Activated T-helper 17 cell treated with anti-CD3 and anti-CD28 coated beads, Interleukin-2, amount 50 U/mL, for 72 hours (primary cell): Measurements from ENCODE around the gene POP5. TPM values are rescaled to one million over a fixed set of nuclear protein-coding genes. Genes with fewer than 3 reads are reported as not detected.

ENCODE experiments used
- ATAC-seq: fragments of 150-1000 bp; cut with Tn5 transposase; replicated peaks from 2 replicates; pipeline ENCODE4 v1.10.0; 2021; ENCODE audit warnings: mild to moderate bottlenecking, moderate library complexity
- H3K27ac Mint-ChIP-seq: one replicate; pipeline ENCODE4 v1.8.0; 2022; ENCODE audit warnings: mixed read lengths
- H3K27me3 Mint-ChIP-seq: one replicate; pipeline ENCODE4 v1.8.0; 2022; ENCODE audit warnings: mixed read lengths
- H3K36me3 Mint-ChIP-seq: one replicate; pipeline ENCODE4 v1.8.0; 2022; ENCODE audit warnings: low read depth, mild to moderate bottlenecking, mixed read lengths
- H3K4me1 Mint-ChIP-seq: one replicate; pipeline ENCODE4 v1.8.0; 2022; ENCODE audit warnings: mixed read lengths
- H3K4me3 Mint-ChIP-seq: one replicate; pipeline ENCODE4 v1.8.0; 2022; ENCODE audit warnings: mild to moderate bottlenecking, mixed read lengths
- H3K9me3 Mint-ChIP-seq: one replicate; pipeline ENCODE4 v1.8.0; 2022; ENCODE audit warnings: mixed read lengths
- total RNA-seq, 2 donors: library from RNA; stranded (reverse); gene quantifications; one replicate each; pipeline ENCODE4 v1.2.3, GENCODE V29; 2022

The POP5 gene
- total RNA-seq, 2 donors from 2014 or later, result 29.9 to 41.5 TPM

- Mint-ChIP-seq H3K36me3 (no peaks in the 10 kb centered on the region), H3K4me3 (no peak overlapping the region), H3K27me3 (peaks cover 14% of the 10 kb centered on the region), H3K4me1 (no peaks in the 10 kb centered on the region), H3K27ac (no peak overlapping the region), H3K9me3 (no peaks in the 10 kb centered on the region)
- no peak for ATAC-seq
These were observed 17.7 kb upstream of the POP5 start for GRCh38 chr12:120598674-120599463.

GRCh38 chr12:120597861-120598260, 16.7 kb upstream of the POP5 start:
- Mint-ChIP-seq H3K4me1 (no peaks in the 10 kb centered on the region), H3K4me3 (no peak overlapping the region), H3K36me3 (no peaks in the 10 kb centered on the region), H3K27ac (no peak overlapping the region), H3K9me3 (no peaks in the 10 kb centered on the region), H3K27me3 (peaks cover 14% of the 10 kb centered on the region)
- ATAC-seq, result no peak

GRCh38 chr12:120596901-120597300, 15.7 kb upstream of the POP5 start:
- H3K36me3 Mint-ChIP-seq, result no peaks in the 10 kb centered on the region

GRCh38 chr12:120592121-120593049, 11.2 kb upstream of the POP5 start:
- peak overlapping the region; percentile 22 for H3K27ac Mint-ChIP-seq
- no peak overlapping the region for H3K4me3 Mint-ChIP-seq
- no peaks in the 10 kb centered on the region for H3K4me1 Mint-ChIP-seq
- no peaks in the 10 kb centered on the region for H3K27me3 Mint-ChIP-seq
- ATAC-seq, result no peak
- no peaks in the 10 kb centered on the region for H3K9me3 Mint-ChIP-seq
- no peaks in the 10 kb centered on the region for H3K36me3 Mint-ChIP-seq

More at GRCh38 chr12:120596901-120597300, 15.7 kb upstream of the POP5 start:
- H3K4me3 Mint-ChIP-seq, result no peak overlapping the region
- H3K4me1 Mint-ChIP-seq, result no peaks in the 10 kb centered on the region
- ATAC-seq, result no peak
- H3K27ac Mint-ChIP-seq, result no peak overlapping the region
- no peaks in the 10 kb centered on the region for H3K9me3 Mint-ChIP-seq
- peaks cover 9% of the 10 kb centered on the region for H3K27me3 Mint-ChIP-seq

- H3K4me3 Mint-ChIP-seq, result no peak overlapping the region
- H3K4me1 Mint-ChIP-seq, result no peaks in the 10 kb centered on the region
- ATAC-seq, result no peak
- no peak overlapping the region for H3K27ac Mint-ChIP-seq
- H3K36me3 Mint-ChIP-seq, result no peaks in the 10 kb centered on the region
- no peaks in the 10 kb centered on the region for H3K9me3 Mint-ChIP-seq
- no peaks in the 10 kb centered on the region for H3K27me3 Mint-ChIP-seq
These were observed 9.7 kb upstream of the POP5 start for GRCh38 chr12:120590741-120591407.

GRCh38 chr12:120588948-120589930, 8.0 kb upstream of the POP5 start:
- no peak overlapping the region for H3K4me3 Mint-ChIP-seq

GRCh38 chr12:120588371-120588770, 7.2 kb upstream of the POP5 start:
- no peak for ATAC-seq

More at GRCh38 chr12:120588948-120589930, 8.0 kb upstream of the POP5 start:
- no peak for ATAC-seq
- H3K4me1 Mint-ChIP-seq, result no peaks in the 10 kb centered on the region
- H3K27ac Mint-ChIP-seq, result no peak overlapping the region
- no peaks in the 10 kb centered on the region for H3K36me3 Mint-ChIP-seq
- no peaks in the 10 kb centered on the region for H3K27me3 Mint-ChIP-seq
- H3K9me3 Mint-ChIP-seq, result no peaks in the 10 kb centered on the region

GRCh38 chr12:120586860-120587259, 5.7 kb upstream of the POP5 start:
- peaks cover 7% of the 10 kb centered on the region for H3K4me1 Mint-ChIP-seq
- ATAC-seq, result no peak
- H3K9me3 Mint-ChIP-seq, result no peaks in the 10 kb centered on the region
- H3K27me3 Mint-ChIP-seq, result no peaks in the 10 kb centered on the region
- no peak overlapping the region for H3K4me3 Mint-ChIP-seq
- H3K27ac Mint-ChIP-seq, result no peak overlapping the region
- H3K36me3 Mint-ChIP-seq, result no peaks in the 10 kb centered on the region

More at GRCh38 chr12:120588371-120588770, 7.2 kb upstream of the POP5 start:
- no peak overlapping the region for H3K4me3 Mint-ChIP-seq
- H3K27me3 Mint-ChIP-seq, result no peaks in the 10 kb centered on the region
- H3K9me3 Mint-ChIP-seq, result no peaks in the 10 kb centered on the region
- H3K27ac Mint-ChIP-seq, result no peak overlapping the region
- H3K36me3 Mint-ChIP-seq, result no peaks in the 10 kb centered on the region
- peaks cover 4% of the 10 kb centered on the region for H3K4me1 Mint-ChIP-seq

DNA sequence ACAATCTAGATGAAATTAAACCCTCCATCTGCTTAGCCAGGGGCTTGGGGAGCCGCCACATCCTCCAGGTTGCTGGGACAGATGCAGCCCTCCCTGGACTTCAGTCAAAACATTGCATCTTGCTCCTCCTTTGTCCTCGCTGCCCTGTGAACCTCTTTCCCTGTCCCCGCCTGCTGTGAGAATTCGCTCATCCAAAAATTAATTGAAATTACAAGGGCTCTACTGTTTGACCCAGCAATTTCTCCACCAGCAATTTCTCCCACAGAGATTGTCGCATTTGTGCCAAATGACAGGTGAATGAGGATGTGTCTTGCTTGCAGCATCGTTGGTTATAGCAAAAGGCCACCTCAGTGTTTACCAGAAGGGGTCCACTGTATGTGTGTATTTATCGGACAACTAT, 5.0 kb upstream of the POP5 start:
- Mint-ChIP-seq H3K9me3 (no peaks in the 10 kb centered on the region), H3K4me1 (peaks cover 7% of the 10 kb centered on the region), H3K27ac (no peak overlapping the region), H3K4me3 (peak overlapping the region; percentile 100), H3K36me3 (peaks cover under 1% of the 10 kb centered on the region), H3K27me3 (no peaks in the 10 kb centered on the region)
- ATAC-seq, result no peak

GRCh38 chr12:120584343-120585149, 3.3 kb upstream of the POP5 start:
- no peaks in the 10 kb centered on the region for H3K9me3 Mint-ChIP-seq
- peak; percentile 2 for ATAC-seq
- H3K36me3 Mint-ChIP-seq, result peaks cover 12% of the 10 kb centered on the region
- H3K27ac Mint-ChIP-seq, result no peak overlapping the region
- H3K4me1 Mint-ChIP-seq, result peaks cover 18% of the 10 kb centered on the region
- no peaks in the 10 kb centered on the region for H3K27me3 Mint-ChIP-seq
- peak overlapping the region; percentile 100 for H3K4me3 Mint-ChIP-seq

DNA sequence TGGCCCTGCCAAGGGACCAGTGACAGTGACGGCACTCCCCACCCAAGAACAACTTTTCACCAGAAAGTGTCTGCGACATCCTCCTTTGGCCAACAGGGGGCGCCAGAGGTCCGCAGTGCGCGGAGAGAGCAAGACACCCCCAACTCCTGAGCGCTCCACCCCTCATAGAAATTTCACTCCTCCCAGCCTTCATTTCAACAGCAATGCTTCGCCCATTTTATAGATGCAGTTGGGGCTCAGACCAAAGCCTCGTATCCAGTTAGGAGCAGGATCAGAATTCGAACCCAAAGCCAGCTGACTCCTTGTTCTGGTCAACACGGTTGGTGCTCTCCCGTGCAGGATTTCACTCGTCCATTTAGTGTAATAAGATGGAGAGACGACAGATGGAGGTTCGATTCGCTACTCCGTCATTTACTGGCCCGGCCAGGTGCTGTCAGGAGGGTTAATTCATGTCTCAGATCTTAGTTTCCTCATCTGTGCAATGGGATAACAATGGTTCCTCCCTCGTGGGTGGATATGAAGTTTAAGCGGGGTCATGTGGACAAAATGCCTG, 2.4 kb upstream of the POP5 start:
- peaks cover 21% of the 10 kb centered on the region for H3K4me1 Mint-ChIP-seq
- no peaks in the 10 kb centered on the region for H3K27me3 Mint-ChIP-seq
- H3K4me3 Mint-ChIP-seq, result peak overlapping the region; percentile 100
- H3K27ac Mint-ChIP-seq, result peak overlapping the region; percentile 29
- peaks cover 22% of the 10 kb centered on the region for H3K36me3 Mint-ChIP-seq
- ATAC-seq, result no peak
- no peaks in the 10 kb centered on the region for H3K9me3 Mint-ChIP-seq

DNA sequence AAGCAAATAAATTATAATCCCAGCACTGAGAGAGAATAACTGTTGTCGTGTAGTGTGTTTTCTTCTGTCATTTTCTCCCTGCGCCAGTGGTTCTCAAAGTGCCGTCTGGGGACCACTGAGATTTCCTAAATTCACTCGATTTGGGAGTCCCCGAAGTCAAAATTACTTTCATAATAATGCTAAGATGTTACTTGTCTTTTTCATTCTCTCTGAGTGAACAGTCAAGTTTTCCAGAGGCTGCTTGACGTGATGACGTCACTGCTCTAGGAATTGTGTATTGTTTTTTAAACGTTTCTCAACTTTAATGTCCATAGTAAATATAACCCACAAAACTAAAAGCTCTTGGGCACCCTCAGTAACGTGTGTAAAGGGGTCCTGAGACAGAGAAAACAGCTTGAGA, 796 bp upstream of the POP5 start:
- peaks cover 21% of the 10 kb centered on the region for H3K4me1 Mint-ChIP-seq
- no peak for ATAC-seq
- peaks cover 38% of the 10 kb centered on the region for H3K36me3 Mint-ChIP-seq
- H3K27me3 Mint-ChIP-seq, result no peaks in the 10 kb centered on the region
- H3K4me3 Mint-ChIP-seq, result peak overlapping the region; percentile 100
- no peaks in the 10 kb centered on the region for H3K9me3 Mint-ChIP-seq
- H3K27ac Mint-ChIP-seq, result peak overlapping the region; percentile 96
